Measurements from ENCODE around the gene CBLIF.
"Not testable (repeated sequence)": the region's sequence is repeated elsewhere in the genome, so short reads cannot be mapped to it uniquely, and the experiment has no call there.

The CBLIF gene

DNA sequence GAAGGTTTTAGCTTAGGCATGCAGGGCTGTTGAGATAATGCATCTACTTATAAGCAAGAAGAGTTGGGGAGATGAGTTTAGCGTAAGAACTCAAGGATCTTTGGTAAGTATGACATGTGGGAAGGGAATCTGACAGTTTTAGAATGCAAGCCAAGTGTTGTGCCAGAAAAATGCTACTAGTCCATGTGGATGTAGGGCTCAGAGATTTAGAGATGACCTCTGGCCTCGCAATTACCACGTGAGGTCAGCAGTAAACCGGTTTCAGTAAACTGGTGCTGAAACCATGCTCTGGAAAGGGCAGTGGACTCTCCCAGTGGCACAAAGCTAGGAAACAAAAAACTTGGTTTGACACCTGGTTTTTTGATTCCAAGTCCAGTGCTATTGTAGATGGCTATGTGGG, 53.7 kb downstream of the CBLIF start:
- no peak for DNase-seq

DNA sequence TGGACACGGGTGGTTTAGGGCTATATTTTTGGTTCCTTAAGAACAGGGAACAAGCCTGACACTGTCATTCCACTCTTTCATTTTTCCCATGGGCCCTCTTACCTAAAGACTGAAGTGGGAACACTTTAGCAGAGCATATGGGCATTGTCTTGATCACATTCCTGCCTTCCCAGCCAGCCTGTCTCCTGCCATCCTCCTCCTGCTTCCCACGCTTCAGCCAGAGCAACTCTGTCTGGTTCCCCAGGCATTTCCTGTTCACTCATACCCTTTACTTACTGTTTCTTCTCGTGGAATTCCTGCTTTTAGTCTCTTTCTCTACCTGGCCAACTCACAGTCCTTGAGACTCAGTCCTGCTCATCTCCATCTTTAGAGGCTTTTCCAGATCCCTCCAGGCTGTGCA, 57.5 kb downstream of the CBLIF start:
- no peak for DNase-seq

DNA sequence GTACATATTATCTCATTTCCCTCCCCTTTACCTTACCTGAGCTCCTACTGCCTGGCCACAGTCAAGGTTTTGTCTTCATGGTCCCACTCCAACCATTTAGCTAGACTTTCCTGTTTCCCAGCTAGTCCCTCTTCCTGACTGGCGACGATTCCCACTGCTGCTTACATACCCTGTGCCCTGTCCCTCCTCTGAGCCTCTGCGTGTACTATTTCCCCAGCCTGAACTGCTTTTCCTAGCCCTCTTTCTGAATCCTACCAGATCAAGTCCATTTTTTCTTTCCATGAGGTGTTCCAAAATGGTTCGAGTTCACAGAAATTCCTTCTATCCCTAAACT, 58.1 kb downstream of the CBLIF start:
- no peak for DNase-seq

DNA sequence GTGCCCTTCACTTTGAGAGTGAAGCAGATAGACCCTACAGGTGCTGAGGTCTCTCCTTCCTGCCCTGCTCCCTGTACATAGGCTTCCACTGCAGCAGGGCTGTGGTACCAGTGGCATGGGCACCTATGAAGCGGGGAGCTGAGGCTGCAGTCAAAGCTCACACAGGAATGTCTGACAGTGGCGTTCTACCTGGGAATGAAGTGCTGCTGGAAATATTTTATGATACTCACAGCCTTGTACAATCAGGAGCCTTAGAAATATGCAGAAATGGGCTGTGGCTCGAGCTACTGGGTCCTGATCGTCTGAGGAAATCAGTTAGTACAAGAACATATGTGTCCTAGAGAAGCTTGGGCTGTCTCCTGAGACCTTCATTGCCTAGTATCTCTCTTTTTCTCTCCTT, 59.5 kb downstream of the CBLIF start:
- DNase-seq = no peak

DNA sequence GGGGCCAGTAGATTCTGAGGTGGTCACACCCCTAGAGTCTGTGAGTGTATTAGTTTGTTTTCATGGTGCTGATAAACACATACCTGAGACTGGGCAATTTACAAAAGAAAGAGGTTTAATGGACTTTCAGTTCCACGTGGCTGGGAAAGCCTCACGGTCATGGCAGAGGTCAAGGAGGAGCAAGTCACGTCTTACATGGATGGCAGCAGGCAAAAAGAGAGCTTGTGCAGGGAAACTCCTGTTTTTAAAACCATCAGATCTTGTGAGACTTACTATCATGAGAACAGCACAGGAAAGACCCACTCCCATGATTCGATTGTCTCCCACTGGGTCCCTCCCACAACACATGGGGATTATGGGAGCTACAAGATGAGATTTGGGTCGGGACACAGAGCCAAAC, 60.9 kb downstream of the CBLIF start:
- DNase-seq = not testable (repeated sequence)

DNA sequence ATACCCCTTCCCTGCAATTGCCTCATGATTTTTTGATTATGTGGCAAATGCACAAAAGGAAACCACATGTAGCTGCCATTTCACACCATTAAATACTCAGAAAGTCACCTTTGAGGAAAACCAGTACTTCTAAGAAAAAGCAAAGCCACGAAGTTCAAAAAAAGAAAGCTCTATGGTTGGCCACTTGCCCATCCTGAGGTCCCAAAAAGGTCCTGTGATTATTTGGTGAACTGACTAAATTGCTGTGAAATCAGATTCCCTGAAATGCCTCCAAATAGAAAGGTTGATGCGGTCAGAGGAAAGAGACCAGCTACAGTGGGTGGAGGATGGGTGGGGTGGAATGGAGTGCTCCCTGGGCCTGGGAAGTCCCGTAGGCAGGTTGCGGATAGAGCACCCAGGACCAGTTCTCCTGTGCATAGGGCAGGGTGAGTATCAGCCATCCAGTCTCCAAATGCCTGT, 61.6 kb downstream of the CBLIF start:
- no peak for DNase-seq

DNA sequence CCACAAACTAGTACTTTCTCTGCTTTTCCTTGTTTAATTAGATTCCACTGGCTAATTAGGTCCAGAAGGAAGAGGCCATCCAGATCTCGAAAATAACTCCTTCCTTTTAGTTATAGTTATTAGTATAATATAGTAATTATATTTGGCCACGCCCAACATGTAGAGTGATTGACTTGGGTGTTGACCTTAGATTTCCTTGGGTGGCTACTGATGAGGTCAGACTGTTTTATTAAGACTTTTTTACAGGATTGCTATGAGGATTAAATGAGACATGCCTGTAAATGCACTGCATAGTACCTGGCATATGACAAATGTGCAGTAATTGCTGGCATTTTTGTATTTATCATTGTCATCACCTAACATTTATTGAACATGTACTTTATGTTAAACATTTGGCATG, 63.2 kb downstream of the CBLIF start:
- DNase-seq = no peak

DNA sequence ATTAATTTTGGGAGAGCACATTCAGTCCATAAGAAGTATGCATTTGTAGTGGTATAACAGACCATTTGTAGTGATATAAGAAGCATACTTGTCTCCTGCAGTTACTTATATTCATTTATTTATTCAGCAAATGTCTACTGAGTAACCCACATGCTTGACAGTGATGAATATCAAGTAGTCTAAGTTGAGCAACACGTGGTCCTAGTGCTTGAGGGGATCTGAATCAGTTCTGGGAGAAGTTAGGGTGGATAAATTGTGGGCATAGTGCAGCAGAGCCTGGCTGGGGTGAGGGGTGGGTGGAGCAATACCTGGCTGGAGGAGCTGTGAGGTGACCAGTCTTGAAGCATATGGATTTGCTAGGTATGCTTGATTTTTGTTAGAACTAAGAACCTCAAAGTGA, 65.8 kb downstream of the CBLIF start:
- DNase-seq = no peak
